Measurements from ENCODE around the gene MAST1. TPM values are rescaled to one million over a fixed set of nuclear protein-coding genes. Genes with fewer than 3 reads are reported as not detected.
A peak's percentile ranks its signal among the peaks of the same experiment; 100 is the strongest.
"Not testable (repeated sequence)": the region's sequence is repeated elsewhere in the genome, so short reads cannot be mapped to it uniquely, and the experiment has no call there.

Gene MAST1
- total RNA-seq, 4 donors from 2014 or later, result 5.9 to 20.8 (median 10.3) TPM

DNA sequence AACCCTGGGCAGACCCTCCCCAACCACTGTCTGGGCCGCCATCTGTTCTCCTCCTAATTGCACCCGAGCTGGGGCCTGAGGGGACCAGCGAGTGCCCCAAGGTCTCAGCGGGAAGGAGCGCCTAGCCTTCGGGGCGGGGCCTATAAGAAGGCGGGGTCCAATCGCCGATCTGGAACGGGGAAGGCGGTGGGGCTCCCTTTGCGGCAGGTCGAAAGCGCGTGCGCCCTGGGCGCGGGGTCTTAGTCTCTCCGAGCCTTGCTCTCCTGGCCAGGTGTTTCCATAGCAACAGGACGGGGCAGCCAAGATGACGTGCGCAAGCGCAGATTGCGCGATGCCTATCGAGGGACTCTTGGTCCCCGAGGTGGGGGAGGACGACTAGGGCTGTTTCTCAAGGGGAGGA lies 2.8 kb downstream of the MAST1 start:
- 2 to 10% methylated on average over 23 to 29 of the region's 29 CpGs for WGBS, 2 donors
- peak overlapping the region; percentile 16 for H3K4me3 ChIP-seq (ENCODE audit: low read depth, poor library complexity, severe bottlenecking)
- no peak for TF ChIP-seq CTCF (IDR thresholded peaks at IDR 0.05)
- TF ChIP-seq POLR2A (IDR thresholded peaks at IDR 0.05), result no peak
- DNase-seq (ENCODE audit: low spot score in 2 of 2), result no peak
- intact Hi-C loops (cut with DNase I; ENCODE audit: low total_unique reads), result loop anchor here (5.0 kb wide), 1 partner anchor 74 kb away; no protein-coding TSS in a partner anchor

DNA sequence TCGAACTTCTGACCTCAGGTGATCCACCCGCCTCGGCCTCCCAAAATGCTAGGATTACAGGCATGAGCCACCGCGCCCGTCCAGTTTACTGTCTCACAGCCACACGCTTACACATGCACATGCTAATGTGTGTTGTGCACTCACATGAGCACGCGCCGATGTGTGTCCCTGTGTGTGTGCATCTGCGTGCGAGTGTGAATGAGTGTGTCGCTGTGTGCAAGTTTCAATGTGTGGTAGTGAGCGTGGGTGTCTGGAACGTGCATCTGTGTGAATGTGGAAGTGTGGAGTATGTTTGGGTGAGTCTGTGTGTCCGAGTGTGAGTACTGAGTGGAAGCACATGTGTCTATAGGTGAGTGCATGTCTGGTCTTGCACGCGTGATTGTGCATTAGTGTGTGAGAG lies 4.2 kb downstream of the MAST1 start:
- no peak for DNase-seq (ENCODE audit: low spot score in 2 of 2)
- intact Hi-C loops (cut with DNase I; ENCODE audit: low total_unique reads), result loop anchor here (5.0 kb wide), 1 partner anchor 75 kb away; no protein-coding TSS in a partner anchor
- WGBS, 2 donors, result 92% methylated on average over 18 of the region's 18 CpGs
- no peak for TF ChIP-seq CTCF (IDR thresholded peaks at IDR 0.05)
- no peak for TF ChIP-seq POLR2A (IDR thresholded peaks at IDR 0.05)
- H3K4me3 ChIP-seq (ENCODE audit: low read depth, poor library complexity, severe bottlenecking), result no peak overlapping the region

- intact Hi-C loops (cut with DNase I; ENCODE audit: low total_unique reads), result loop anchor here (5.0 kb wide), 1 partner anchor 76 kb away; no protein-coding TSS in a partner anchor
- no peak overlapping the region for H3K4me3 ChIP-seq (ENCODE audit: low read depth, poor library complexity, severe bottlenecking)
- DNase-seq (ENCODE audit: low spot score in 2 of 2), result no peak
- TF ChIP-seq CTCF (IDR thresholded peaks at IDR 0.05) (no peak), POLR2A (IDR thresholded peaks at IDR 0.05) (no peak)
- 77 to 85% methylated on average over 1 to 11 of the region's 11 CpGs for WGBS, 2 donors
Observed at GRCh38 chr19:12843328-12843727, 5.0 kb downstream of the MAST1 start.

DNA sequence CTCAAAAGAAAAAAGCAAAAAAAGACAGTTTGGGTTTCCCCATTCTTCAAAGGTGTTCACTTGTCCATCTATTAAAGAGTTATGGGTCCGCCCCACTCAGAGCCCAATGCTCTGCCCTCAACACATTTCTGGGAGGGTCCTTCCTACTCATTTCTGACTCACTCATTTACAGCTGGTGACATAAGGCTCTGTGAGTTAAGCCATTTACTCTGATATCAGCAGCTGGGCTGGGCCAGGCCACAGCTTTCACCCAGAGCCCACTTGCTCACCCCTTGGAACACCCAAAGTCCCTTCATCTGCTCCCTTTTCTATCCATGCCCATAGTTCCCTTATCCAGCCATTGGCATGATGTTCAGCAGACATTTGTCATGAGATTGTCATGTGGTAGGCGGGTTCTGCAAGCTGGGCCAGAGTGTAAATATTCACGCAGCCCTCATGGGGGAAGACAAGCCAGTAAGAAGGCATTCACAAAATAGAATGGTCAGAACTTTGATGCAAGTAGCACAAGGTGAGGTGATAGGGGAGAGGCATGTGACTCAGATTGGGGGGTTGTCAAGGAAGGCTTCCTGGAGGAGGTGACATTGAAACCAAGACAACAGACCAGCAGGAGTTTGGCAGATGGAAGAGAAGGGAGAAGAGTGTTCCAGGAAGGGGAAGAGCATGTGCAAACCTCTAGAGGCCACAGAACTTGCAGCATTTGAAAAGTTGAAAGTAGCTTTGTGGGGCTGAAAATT lies 5.9 kb downstream of the MAST1 start:
- no peak for DNase-seq (ENCODE audit: low spot score in 2 of 2)
- H3K4me3 ChIP-seq (ENCODE audit: low read depth, poor library complexity, severe bottlenecking), result no peak overlapping the region
- WGBS, 2 donors, result 80 to 87% methylated on average over 3 of the region's 3 CpGs
- intact Hi-C loops (cut with DNase I; ENCODE audit: low total_unique reads), result loop anchor here (5.0 kb wide), 1 partner anchor 77 kb away; no protein-coding TSS in a partner anchor
- TF ChIP-seq POLR2A (IDR thresholded peaks at IDR 0.05) (no peak), CTCF (IDR thresholded peaks at IDR 0.05) (no peak)

GRCh38 chr19:12846613-12847012 lies 8.3 kb downstream of the MAST1 start:
- intact Hi-C loops (cut with DNase I; ENCODE audit: low total_unique reads); H3K4me3 ChIP-seq (ENCODE audit: low read depth, poor library complexity, severe bottlenecking); DNase-seq (ENCODE audit: low spot score in 2 of 2): not testable (repeated sequence)
- WGBS, 2 donors, result 76 to 84% methylated on average over 6 to 7 of the region's 7 CpGs

GRCh38 chr19:12847159-12848139 lies 9.1 kb downstream of the MAST1 start:
- 15 to 21% methylated on average over 26 to 60 of the region's 69 CpGs for WGBS, 2 donors
- peak; percentile 67 to 96 for DNase-seq (ENCODE audit: low spot score in 2 of 2)
- intact Hi-C loops (cut with DNase I; ENCODE audit: low total_unique reads), result no loop called here
- peak in 1 of 3 donors; percentile 97 for TF ChIP-seq CTCF (IDR thresholded peaks at IDR 0.05)
- no peak for TF ChIP-seq POLR2A (IDR thresholded peaks at IDR 0.05)
- H3K4me3 ChIP-seq (ENCODE audit: low read depth, poor library complexity, severe bottlenecking), result no peak overlapping the region
